ENCODE results near the gene MGST3.

DNA sequence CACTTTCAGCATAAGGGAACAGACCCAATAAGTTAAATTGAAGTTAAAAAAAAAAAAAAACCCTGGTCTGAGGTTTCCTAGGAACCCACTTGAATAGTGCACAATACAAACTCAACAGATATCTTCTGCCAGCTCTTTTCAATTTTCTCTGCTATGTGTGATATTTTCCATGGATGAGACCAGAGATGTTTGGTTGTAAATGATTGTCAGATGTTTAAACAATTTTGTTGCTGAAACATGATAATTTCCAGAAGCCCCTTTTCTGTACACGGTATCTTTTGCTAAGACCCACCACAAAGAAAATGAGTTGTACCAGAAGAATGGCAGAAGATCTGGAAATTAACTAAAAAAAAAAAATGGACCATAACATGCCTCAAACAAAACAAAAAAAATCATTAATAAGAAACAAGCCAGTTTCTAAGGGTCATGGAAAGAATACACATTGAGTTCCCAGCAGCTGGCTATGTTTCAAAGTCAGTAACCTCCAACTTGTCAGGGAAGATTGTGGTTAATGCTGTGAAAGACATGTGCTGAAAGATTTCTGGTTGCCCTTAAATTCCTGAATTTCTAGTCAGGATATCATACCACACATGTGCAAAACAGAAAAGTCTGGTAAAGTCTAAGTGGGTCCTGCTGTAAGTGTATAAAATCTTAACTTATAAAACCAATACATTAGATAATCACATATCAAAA lies 35.6 kb upstream of the MGST3 start:
- TF ChIP-seq, protein P1, sequence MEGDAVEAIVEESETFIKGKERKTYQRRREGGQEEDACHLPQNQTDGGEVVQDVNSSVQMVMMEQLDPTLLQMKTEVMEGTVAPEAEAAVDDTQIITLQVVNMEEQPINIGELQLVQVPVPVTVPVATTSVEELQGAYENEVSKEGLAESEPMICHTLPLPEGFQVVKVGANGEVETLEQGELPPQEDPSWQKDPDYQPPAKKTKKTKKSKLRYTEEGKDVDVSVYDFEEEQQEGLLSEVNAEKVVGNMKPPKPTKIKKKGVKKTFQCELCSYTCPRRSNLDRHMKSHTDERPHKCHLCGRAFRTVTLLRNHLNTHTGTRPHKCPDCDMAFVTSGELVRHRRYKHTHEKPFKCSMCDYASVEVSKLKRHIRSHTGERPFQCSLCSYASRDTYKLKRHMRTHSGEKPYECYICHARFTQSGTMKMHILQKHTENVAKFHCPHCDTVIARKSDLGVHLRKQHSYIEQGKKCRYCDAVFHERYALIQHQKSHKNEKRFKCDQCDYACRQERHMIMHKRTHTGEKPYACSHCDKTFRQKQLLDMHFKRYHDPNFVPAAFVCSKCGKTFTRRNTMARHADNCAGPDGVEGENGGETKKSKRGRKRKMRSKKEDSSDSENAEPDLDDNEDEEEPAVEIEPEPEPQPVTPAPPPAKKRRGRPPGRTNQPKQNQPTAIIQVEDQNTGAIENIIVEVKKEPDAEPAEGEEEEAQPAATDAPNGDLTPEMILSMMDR (IDR thresholded peaks at IDR 0.05; ENCODE audit: low read depth, low read length, poor library complexity, severe bottlenecking), result no peak
- TF ChIP-seq EZH2phosphoT487 (IDR thresholded peaks at IDR 0.05; ENCODE audit: borderline replicate concordance, low read length), result no peak

All from DOHH2 (cell line).